ENCODE results near the gene MAST4. TPM values are rescaled to one million over a fixed set of nuclear protein-coding genes. Genes with fewer than 3 reads are reported as not detected.

Gene MAST4
- total RNA-seq, 4 donors from 2014 or later, result 55.3 to 148 (median 110) TPM

DNA sequence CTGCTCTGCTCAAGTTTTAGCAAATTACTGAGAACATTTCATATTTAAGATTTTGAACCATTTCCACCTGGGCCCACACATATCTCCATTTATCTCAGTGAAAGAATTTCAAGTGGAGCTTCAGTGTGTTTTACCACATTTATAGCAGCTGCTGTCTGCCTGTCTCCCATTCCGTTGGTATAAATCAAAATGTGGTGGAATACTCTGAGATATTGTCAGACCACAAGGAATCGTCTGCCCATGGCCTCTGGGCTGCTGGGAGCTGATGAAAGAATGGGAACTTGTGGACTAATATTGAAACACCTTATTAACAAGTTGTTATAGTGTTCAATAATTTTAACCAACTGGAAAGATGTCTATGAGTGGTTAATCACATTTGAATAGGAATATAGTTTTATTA is 33.3 kb downstream of the MAST4 start:
- no peaks in the 10 kb centered on the region for H3K36me3 ChIP-seq
- H3K9me3 ChIP-seq, result no peaks in the 10 kb centered on the region
- intact Hi-C loops (cut with DNase I), result no loop called here
- no peak for TF ChIP-seq POLR2A (IDR thresholded peaks at IDR 0.05)
- H3K27me3 ChIP-seq, result no peaks in the 10 kb centered on the region
- no peak for DNase-seq
- 80 to 83% methylated on average over 2 of the region's 2 CpGs for WGBS, 2 donors
- H3K27ac ChIP-seq, result no peak overlapping the region
- no peak overlapping the region for H3K4me3 ChIP-seq
- H3K4me1 ChIP-seq, result no peaks in the 10 kb centered on the region

DNA sequence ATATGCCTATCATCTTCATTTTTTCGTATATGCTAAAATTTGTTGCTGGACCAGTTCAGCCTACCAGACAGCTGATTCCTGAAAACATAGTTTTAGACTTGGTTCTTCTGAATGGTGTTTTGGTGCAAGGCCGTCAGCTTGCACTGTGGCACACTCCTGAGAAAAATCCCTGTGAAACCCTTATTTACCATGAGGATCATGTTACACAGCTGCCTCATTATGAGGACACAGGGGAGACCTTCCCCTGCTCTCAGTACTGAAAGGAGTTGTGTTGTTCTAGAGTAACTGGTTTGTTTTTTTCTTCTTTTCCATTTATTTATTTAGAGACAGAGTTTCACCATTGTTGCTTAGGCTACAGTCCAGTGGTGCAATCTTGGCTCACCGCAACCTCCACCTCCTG is 37.6 kb downstream of the MAST4 start:
- intact Hi-C loops (cut with DNase I), result no loop called here
- Histone ChIP-seq H3K36me3 (no peaks in the 10 kb centered on the region), H3K27ac (no peak overlapping the region), H3K4me3 (no peak overlapping the region), H3K4me1 (no peaks in the 10 kb centered on the region), H3K9me3 (no peaks in the 10 kb centered on the region), H3K27me3 (no peaks in the 10 kb centered on the region)
- TF ChIP-seq POLR2A (IDR thresholded peaks at IDR 0.05), result no peak
- TF ChIP-seq, protein P1, sequence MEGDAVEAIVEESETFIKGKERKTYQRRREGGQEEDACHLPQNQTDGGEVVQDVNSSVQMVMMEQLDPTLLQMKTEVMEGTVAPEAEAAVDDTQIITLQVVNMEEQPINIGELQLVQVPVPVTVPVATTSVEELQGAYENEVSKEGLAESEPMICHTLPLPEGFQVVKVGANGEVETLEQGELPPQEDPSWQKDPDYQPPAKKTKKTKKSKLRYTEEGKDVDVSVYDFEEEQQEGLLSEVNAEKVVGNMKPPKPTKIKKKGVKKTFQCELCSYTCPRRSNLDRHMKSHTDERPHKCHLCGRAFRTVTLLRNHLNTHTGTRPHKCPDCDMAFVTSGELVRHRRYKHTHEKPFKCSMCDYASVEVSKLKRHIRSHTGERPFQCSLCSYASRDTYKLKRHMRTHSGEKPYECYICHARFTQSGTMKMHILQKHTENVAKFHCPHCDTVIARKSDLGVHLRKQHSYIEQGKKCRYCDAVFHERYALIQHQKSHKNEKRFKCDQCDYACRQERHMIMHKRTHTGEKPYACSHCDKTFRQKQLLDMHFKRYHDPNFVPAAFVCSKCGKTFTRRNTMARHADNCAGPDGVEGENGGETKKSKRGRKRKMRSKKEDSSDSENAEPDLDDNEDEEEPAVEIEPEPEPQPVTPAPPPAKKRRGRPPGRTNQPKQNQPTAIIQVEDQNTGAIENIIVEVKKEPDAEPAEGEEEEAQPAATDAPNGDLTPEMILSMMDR (IDR thresholded peaks at IDR 0.05), result no peak
- no peak for DNase-seq
- 83 to 90% methylated on average over 3 of the region's 3 CpGs for WGBS, 2 donors

DNA sequence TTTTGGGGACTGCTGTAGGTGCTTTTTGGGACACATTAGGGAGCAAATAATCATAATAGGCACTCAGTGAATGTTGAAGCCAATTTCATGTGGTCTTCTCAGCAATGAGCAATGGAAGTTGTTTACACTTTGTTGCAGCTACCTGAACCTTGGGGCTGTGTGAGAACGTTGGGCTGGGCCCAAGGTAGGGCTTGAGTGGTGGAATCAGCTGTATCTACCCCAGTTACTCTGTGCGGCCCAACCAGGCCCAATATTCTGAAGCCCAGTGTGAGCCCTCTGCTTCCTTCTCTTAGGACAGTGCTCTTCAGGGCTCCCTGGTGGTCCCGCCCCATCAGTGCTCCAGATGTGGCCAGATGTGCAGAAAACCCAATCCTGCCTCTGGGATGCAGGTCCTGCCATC is 38.4 kb downstream of the MAST4 start:
- no peak overlapping the region for H3K4me3 ChIP-seq
- no peak overlapping the region for H3K27ac ChIP-seq
- no peaks in the 10 kb centered on the region for H3K27me3 ChIP-seq
- H3K9me3 ChIP-seq, result no peaks in the 10 kb centered on the region
- no peak for DNase-seq
- no peaks in the 10 kb centered on the region for H3K4me1 ChIP-seq
- 40 to 74% methylated on average over 1 to 3 of the region's 3 CpGs for WGBS, 2 donors
- intact Hi-C loops (cut with DNase I), result no loop called here
- TF ChIP-seq POLR2A (IDR thresholded peaks at IDR 0.05), result no peak
- TF ChIP-seq, protein P1 (IDR thresholded peaks at IDR 0.05), result no peak
- no peaks in the 10 kb centered on the region for H3K36me3 ChIP-seq

DNA sequence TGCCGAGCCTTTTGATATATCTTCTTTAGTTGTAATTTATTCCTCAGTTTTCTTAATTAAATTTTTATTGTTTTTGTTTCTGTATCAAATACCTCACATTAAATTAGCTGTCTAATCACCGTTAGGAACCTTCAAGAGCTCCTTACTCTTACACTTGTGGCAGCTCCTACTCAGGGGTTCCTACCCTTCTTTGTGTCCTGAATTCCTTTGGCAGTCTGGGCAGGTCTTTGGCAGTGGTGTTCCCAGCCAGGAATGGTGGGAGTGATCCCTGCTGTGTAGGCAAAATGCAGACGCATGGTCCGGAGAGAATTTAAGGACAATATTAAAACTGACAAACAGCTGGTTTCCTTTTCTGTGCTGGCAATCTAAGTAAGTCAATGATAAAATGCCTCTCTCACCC is 41.8 kb downstream of the MAST4 start:
- 85 to 94% methylated on average over 4 of the region's 4 CpGs for WGBS, 2 donors
- Histone ChIP-seq H3K4me1 (no peaks in the 10 kb centered on the region), H3K27ac (no peak overlapping the region), H3K4me3 (no peak overlapping the region), H3K27me3 (no peaks in the 10 kb centered on the region), H3K36me3 (no peaks in the 10 kb centered on the region), H3K9me3 (no peaks in the 10 kb centered on the region)
- TF ChIP-seq POLR2A (IDR thresholded peaks at IDR 0.05), result no peak
- TF ChIP-seq, protein P1 (IDR thresholded peaks at IDR 0.05), result no peak
- intact Hi-C loops (cut with DNase I), result no loop called here
- DNase-seq, result no peak

DNA sequence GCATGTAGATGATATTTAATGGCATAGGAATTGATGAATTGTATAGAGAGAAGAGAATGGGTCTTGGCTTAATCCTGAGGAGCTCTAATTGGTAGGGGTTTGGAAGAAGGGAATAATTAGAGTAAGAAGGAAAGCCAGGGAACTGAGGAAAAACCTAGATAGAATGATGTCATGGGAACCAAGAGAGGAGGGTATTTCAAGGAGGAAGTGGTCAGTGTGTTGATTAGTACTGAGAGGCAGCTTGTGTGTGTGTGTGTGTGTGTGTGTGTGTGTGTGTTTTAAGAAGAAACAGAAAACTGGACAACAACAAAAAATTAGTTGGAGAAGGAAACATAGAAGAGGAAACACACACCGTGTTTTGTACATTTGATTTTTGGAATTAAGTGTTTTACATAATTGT is 42.8 kb downstream of the MAST4 start:
- TF ChIP-seq, protein P1 (IDR thresholded peaks at IDR 0.05), result no peak
- no peak for TF ChIP-seq POLR2A (IDR thresholded peaks at IDR 0.05)
- intact Hi-C loops (cut with DNase I), result no loop called here
- H3K4me1 ChIP-seq, result no peaks in the 10 kb centered on the region
- H3K27ac ChIP-seq, result no peak overlapping the region
- no peak for DNase-seq
- WGBS, 2 donors, result 61 to 68% methylated on average over 1 of the region's 1 CpG
- H3K36me3 ChIP-seq, result no peaks in the 10 kb centered on the region
- H3K27me3 ChIP-seq, result no peaks in the 10 kb centered on the region
- H3K4me3 ChIP-seq, result no peak overlapping the region
- H3K9me3 ChIP-seq, result no peaks in the 10 kb centered on the region

DNA sequence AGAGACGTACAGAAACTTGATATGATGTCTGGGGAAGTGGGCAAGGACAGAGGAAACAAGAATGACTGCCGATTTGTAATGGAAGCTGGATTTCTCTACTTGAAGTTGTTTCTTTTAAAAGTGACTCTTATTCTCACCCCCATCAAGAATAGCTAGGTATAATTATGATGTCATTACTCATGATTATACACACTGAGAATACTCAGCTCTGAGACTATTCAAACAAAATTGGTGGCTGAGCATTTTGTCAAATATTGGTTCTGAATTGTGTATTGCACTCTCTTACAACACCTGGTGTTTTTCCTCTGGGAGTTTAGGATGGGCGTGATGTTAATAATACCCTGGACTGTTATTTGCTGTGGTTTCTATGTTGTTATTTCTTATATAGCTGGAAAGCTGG is 46.3 kb downstream of the MAST4 start:
- no peaks in the 10 kb centered on the region for H3K27me3 ChIP-seq
- no peak overlapping the region for H3K4me3 ChIP-seq
- no peaks in the 10 kb centered on the region for H3K36me3 ChIP-seq
- intact Hi-C loops (cut with DNase I), result no loop called here
- H3K9me3 ChIP-seq, result no peaks in the 10 kb centered on the region
- TF ChIP-seq POLR2A (IDR thresholded peaks at IDR 0.05), result no peak
- TF ChIP-seq, protein P1 (IDR thresholded peaks at IDR 0.05), result no peak
- no peak for DNase-seq
- H3K4me1 ChIP-seq, result no peaks in the 10 kb centered on the region
- 80 to 87% methylated on average over 3 of the region's 3 CpGs for WGBS, 2 donors
- H3K27ac ChIP-seq, result no peak overlapping the region

All from esophagus squamous epithelium (tissue), 5 donors.